Measurements from ENCODE around the gene MRM1. TPM values are rescaled to one million over a fixed set of nuclear protein-coding genes. Genes with fewer than 3 reads are reported as not detected.
A peak's percentile ranks its signal among the peaks of the same experiment; 100 is the strongest.

MRM1 gene
- total and polyA plus RNA-seq, 9 of the 15 experiments (the other 6 are each of a cell fraction or from before 2014, with no cell fraction given), result 0.61 to 28.4 (median 21.5) TPM

GRCh38 chr17:36590082-36590481 is 11.3 kb upstream of the MRM1 start (continued):
- no peak for TF ChIP-seq ARID4B (CRISPR knock-in tag; IDR thresholded peaks at IDR 0.05)
- no peak for TF ChIP-seq ZNF766 (CRISPR knock-in tag; conservative IDR thresholded peaks at IDR 0.05)
- TF ChIP-seq ZNF449 (CRISPR knock-in tag; IDR thresholded peaks at IDR 0.05), result no peak
- no peak for TF ChIP-seq POLR2B (IDR thresholded peaks at IDR 0.05; ENCODE audit: low read depth, partially characterized antibody)
- TF ChIP-seq NONO (IDR thresholded peaks at IDR 0.05; ENCODE audit: low read depth in 2 of 2, low read length in 1 of 2), result no peak
- TF ChIP-seq NR3C1 (CRISPR knock-in tag; IDR thresholded peaks at IDR 0.05), result no peak
- 0 out of 2 replicates have a peak, but pooled peaks have one; percentile 36 for TF ChIP-seq PKNOX1 (IDR thresholded peaks at IDR 0.05)
- no peak for TF ChIP-seq KDM1A (IDR thresholded peaks at IDR 0.05)
- TF ChIP-seq MEIS2 (IDR thresholded peaks at IDR 0.05; ENCODE audit: partially characterized antibody), result peak; percentile 22
- no peak for TF ChIP-seq ZNF644 (tag; IDR thresholded peaks at IDR 0.05; ENCODE audit: low read depth)
- TF ChIP-seq PCBP1 (IDR thresholded peaks at IDR 0.05; ENCODE audit: low read depth, low read length, poor library complexity, severe bottlenecking), result no peak
- no peak for TF ChIP-seq ETS1 (conservative IDR thresholded peaks at IDR 0.05; ENCODE audit: control insufficient read depth, low read depth, low read length)
- TF ChIP-seq XRCC5 (IDR thresholded peaks at IDR 0.05; ENCODE audit: low read depth, low read length), result no peak
- TF ChIP-seq THRAP3 (IDR thresholded peaks at IDR 0.05; ENCODE audit: borderline replicate concordance), result no peak
- TF ChIP-seq KLF16 (IDR thresholded peaks at IDR 0.05), result no peak
- peak; percentile 80 for TF ChIP-seq NFIC (IDR thresholded peaks at IDR 0.05)
- TF ChIP-seq MYC (IDR thresholded peaks at IDR 0.05; ENCODE audit: low read depth, low read length), result peak; percentile 23; the same call in 1 of the 2 replicates
- TF ChIP-seq MYC (CRISPR knock-in tag; IDR thresholded peaks at IDR 0.05; ENCODE audit: borderline replicate concordance, low read depth), result no peak
- TF ChIP-seq POLR2H (tag; IDR thresholded peaks at IDR 0.05; ENCODE audit: low read depth), result no peak
